GM15510 (cell line): ENCODE data around the gene PEMT.

Experiments
- POLR2A ChIP-seq: IDR thresholded peaks from 3 replicates; pipeline ENCODE4 v1.6.1; 2011; ENCODE audit warnings: borderline replicate concordance; ENCODE audit not compliant: insufficient read length; ENCODE audit errors: extremely low read depth

The PEMT gene

DNA sequence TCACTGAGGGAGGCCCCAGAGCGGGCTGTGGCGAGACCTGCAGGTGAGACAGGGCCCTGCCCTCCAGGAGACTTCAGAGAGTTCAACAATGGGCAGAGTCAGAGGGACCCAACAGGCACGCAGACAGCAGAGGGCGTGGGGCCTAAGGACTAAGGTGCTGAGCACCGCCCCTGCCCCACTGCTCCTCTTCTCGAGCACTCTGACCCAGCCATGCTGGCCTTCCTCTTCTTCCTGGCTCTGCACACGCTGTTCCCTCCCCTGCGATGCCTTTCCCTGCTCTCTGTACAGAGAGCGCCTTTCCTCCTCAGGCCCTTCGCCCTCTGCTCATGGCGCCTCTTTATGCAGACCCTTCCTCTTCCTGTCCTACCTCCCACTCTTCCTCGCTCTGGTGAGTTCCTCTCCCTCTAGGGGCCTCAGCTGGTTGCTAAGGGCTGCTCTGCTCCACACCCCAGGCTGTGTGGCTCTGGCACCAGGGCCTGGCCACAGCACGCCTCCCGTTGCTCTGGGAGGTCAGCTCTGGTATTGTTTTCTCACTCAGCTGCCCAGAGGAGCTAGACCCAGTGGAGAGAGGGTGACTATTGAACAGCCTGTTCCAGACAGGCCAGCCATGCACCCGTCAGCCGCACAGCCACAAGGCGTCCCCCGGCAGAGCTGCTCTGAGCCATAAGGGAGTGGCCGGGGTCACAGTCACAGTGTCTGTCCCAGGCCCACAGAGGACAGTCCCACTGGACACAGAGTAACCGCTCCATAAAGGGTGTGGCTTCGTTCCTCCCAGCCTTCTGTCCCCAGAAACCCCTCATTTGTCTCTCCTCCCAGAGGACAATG lies 81.7 kb downstream of the PEMT start:
- no peak for TF ChIP-seq POLR2A

DNA sequence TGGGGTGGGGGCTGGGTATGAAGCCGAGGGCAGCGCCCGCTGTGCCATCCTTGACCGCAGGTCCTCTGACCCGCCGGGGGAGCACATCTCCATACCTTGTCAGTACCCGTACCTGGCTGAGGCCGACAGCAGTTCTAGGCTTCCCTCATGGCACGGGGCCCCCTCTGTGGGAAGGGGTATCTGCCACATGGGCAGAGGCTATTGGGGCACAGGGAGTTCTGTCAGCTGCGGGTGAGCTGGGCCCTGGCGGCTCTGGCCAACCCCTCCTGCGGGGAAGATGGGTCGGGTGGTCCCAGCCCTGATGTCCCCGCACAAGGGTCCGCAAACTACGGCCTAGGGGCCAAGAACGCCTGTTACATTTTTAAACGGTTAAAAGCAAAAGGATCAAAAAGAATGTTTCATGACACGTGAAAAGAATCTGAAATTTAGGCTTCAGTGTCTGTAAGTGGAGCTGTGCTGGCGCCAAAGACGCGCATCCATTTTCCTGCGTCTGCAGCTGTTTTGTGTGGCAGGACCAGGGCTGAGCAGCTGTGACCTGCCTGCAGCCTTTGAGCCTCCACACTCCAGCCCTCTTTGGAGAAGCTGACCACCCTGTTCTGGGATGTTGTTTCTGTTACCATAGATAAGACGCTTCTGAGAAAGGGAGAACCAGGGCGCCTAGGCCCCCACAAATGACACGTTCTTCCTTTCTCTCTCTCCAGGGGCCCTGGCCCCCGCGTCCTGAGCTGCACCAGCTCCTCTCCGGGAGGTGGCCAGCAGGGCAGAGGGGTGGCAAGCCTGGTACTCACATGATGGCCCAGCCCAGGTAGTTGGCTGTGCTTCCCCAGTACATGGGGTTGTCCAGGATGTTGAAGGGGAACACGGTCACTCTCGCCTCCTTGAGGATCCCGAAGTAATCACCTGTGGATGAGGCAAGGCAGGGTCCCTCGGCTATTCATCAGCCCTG lies 82.6 kb downstream of the PEMT start:
- TF ChIP-seq POLR2A: no peak

- TF ChIP-seq POLR2A: no peak
These were observed 83.4 kb downstream of the PEMT start for GRCh38 chr17:17508019-17508535.

GRCh38 chr17:17507465-17508011 lies 84.0 kb downstream of the PEMT start:
- no peak for TF ChIP-seq POLR2A

- TF ChIP-seq POLR2A: no peak
These were observed 84.5 kb downstream of the PEMT start for GRCh38 chr17:17506893-17507464.

GRCh38 chr17:17506181-17506741 lies 85.2 kb downstream of the PEMT start:
- no peak for TF ChIP-seq POLR2A

GRCh38 chr17:17505610-17506171 lies 85.8 kb downstream of the PEMT start:
- TF ChIP-seq POLR2A: no peak

- no peak for TF ChIP-seq POLR2A
These were observed 86.4 kb downstream of the PEMT start for GRCh38 chr17:17505151-17505550.

GRCh38 chr17:17504341-17505140 lies 87.0 kb downstream of the PEMT start:
- no peak for TF ChIP-seq POLR2A

DNA sequence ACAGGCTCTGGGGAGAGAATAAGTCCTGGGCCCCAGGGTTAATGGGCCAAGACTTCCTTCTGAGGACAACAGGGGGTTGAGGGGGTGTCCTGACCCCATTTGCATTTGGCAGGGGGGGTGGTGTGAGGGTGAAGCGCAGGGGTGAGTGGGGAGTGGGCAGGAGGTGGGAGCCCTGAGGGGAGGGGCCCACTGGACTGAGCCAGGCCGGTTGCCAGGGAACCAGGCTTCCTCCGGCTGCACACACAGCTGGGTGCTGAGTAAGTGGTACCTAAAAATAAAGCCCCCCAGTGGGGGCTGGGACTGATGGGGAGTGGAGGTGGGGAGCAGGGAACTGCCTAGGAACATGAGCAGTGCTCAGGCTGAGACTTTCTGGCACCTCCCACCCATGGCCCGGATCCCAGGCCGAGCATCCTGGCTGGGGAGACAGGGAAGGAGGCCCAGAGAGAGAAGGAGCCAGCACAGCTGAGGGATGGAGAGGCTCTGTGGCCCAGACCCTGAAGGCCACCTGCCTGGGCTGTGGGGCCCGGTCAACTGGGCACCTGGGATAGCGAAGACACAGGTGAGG lies 87.9 kb downstream of the PEMT start:
- TF ChIP-seq POLR2A: no peak

- no peak for TF ChIP-seq POLR2A
These were observed 88.6 kb downstream of the PEMT start for GRCh38 chr17:17502741-17503565.

DNA sequence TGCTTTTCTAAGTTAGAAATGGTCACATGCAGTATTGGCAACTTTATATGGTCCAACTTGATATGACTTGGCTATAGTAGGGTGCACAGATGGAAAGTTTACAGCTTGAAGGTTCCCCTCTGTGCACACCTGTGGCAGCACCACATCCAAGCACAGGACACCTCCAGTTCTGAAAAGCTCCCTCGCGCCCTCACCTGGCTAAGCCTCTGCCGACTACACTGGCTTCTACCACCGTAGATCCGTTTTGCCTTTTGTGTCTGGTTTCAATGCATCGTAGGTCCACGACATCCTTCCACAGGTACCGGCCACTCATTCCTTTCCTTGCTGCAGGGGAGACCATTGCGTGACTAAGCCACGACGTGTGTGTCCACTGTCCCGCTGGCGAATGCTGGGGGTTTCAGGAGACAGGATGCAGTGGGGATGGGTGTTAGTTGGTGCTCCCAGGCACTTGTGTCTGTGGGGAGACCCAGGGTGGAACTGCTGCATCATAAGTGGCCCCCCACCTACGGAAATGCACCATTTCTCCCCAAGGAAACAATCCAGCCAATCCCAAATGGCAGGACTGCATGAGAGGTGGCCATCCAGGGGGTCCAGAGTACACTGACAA lies 90.4 kb downstream of the PEMT start:
- no peak for TF ChIP-seq POLR2A
